ENCODE data around the gene COP1. TPM values are rescaled to one million over a fixed set of nuclear protein-coding genes. Genes with fewer than 3 reads are reported as not detected.

The COP1 gene
- total and polyA plus RNA-seq, 2 of the 13 experiments (the other 11 are each of a cell fraction or from before 2014, with no cell fraction given), result 20.5 to 51.3 TPM

GRCh38 chr1:176206961-176207902, at the start of gene COP1 (continued):
- TF ChIP-seq CSRNP2 (CRISPR knock-in tag; conservative IDR thresholded peaks at IDR 0.05; ENCODE audit: low read depth), result no peak
- no peak for TF ChIP-seq ZNF510 (CRISPR knock-in tag; IDR thresholded peaks at IDR 0.05; ENCODE audit: low read depth)
- TF ChIP-seq NR0B2 (CRISPR knock-in tag; IDR thresholded peaks at IDR 0.05), result 0 out of 2 replicates have a peak, but pooled peaks have one; percentile 44
- TF ChIP-seq ZNF335 (CRISPR knock-in tag; IDR thresholded peaks at IDR 0.05), result no peak
- TF ChIP-seq BRD4 (CRISPR knock-in tag; IDR thresholded peaks at IDR 0.05), result 0 out of 2 replicates have a peak, but pooled peaks have one; percentile 52
- no peak for TF ChIP-seq ATRX (CRISPR knock-in tag; IDR thresholded peaks at IDR 0.05; ENCODE audit: borderline replicate concordance)
- TF ChIP-seq ZFP82 (CRISPR knock-in tag; IDR thresholded peaks at IDR 0.05; ENCODE audit: borderline replicate concordance), result peak; percentile 90; the same call in 1 of the 2 replicates
- TF ChIP-seq, protein P1, sequence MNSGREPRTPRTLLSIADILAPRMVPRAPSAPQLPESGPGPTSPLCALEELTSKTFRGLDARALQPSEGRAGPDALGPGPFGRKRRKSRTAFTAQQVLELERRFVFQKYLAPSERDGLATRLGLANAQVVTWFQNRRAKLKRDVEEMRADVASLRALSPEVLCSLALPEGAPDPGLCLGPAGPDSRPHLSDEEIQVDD (CRISPR knock-in tag; IDR thresholded peaks at IDR 0.05; ENCODE audit: borderline replicate concordance), result 0 out of 2 replicates have a peak, but pooled peaks have one; percentile 27
- no peak for TF ChIP-seq DPF2 (CRISPR knock-in tag; IDR thresholded peaks at IDR 0.05; ENCODE audit: borderline replicate concordance, low read depth)
- TF ChIP-seq MEIS2 (CRISPR knock-in tag; IDR thresholded peaks at IDR 0.05), result peak; percentile 14; the same call in 1 of the 2 replicates
- TF ChIP-seq, protein P2, sequence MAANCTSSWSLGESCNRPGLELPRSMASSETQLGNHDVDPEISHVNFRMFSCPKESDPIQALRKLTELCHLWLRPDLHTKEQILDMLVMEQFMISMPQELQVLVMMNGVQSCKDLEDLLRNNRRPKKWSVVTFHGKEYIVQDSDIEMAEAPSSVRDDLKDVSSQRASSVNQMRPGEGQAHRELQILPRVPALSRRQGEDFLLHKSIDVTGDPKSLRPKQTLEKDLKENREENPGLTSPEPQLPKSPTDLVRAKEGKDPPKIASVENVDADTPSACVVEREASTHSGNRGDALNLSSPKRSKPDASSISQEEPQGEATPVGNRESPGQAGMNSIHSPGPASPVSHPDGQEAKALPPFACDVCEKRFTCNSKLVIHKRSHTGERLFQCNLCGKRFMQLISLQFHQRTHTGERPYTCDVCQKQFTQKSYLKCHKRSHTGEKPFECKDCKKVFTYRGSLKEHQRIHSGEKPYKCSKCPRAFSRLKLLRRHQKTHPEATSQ (CRISPR knock-in tag; IDR thresholded peaks at IDR 0.05; ENCODE audit: borderline replicate concordance), result no peak
- TF ChIP-seq ZNF160 (CRISPR knock-in tag; IDR thresholded peaks at IDR 0.05), result peak; percentile 21; the same call in 1 of the 2 replicates
- TF ChIP-seq, protein P3, sequence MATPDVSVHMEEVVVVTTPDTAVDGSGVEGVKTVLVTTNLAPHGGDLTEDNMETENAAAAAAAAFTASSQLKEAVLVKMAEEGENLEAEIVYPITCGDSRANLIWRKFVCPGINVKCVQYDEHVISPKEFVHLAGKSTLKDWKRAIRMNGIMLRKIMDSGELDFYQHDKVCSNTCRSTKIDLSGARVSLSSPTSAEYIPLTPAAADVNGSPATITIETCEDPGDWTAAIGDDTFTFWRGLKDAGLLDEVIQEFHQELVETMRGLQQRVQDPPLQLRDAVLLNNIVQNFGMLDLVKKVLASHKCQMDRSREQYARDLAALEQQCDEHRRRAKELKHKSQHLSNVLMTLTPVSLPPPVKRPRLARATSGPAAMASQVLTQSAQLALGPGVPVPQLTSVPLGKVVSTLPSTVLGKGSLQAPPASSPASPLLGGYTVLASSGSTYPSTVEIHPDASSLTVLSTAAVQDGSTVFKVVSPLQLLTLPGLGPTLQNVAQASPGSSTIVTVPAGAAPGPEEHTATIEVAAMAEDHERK (CRISPR knock-in tag; IDR thresholded peaks at IDR 0.05; ENCODE audit: low read depth), result peak; percentile 38
- no peak for TF ChIP-seq IRF1 (CRISPR knock-in tag; IDR thresholded peaks at IDR 0.05; ENCODE audit: low read depth)
- TF ChIP-seq ZNF317 (CRISPR knock-in tag; IDR thresholded peaks at IDR 0.05), result no peak
- no peak for TF ChIP-seq ADNP (CRISPR knock-in tag; IDR thresholded peaks at IDR 0.05)
- TF ChIP-seq, protein P4, sequence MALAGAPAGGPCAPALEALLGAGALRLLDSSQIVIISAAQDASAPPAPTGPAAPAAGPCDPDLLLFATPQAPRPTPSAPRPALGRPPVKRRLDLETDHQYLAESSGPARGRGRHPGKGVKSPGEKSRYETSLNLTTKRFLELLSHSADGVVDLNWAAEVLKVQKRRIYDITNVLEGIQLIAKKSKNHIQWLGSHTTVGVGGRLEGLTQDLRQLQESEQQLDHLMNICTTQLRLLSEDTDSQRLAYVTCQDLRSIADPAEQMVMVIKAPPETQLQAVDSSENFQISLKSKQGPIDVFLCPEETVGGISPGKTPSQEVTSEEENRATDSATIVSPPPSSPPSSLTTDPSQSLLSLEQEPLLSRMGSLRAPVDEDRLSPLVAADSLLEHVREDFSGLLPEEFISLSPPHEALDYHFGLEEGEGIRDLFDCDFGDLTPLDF (CRISPR knock-in tag; IDR thresholded peaks at IDR 0.05), result peak; percentile 7
- TF ChIP-seq ZMYM4 (CRISPR knock-in tag; IDR thresholded peaks at IDR 0.05), result peak; percentile 80; the same call in 1 of the 2 replicates

Measured in HepG2 (cell line).